Left cardiac atrium (tissue), 4 donors: ENCODE data around the gene NPC1. TPM values are rescaled to one million over a fixed set of nuclear protein-coding genes. Genes with fewer than 3 reads are reported as not detected.
"Not testable (repeated sequence)": the region's sequence is repeated elsewhere in the genome, so short reads cannot be mapped to it uniquely, and the experiment has no call there.

Experiments used
- ATAC-seq, 2 donors: fragments of 200-7000 bp; cut with Tn5 transposase; one replicate each; pipeline ENCODE4 v1.9.1; 2020; ENCODE audit warnings: mild to moderate bottlenecking in 2 of 2, moderate library complexity in 2 of 2
- DNase-seq: peaks from one replicate; pipeline ENCODE4 v3.0.0-alpha.2; 2020
- intact Hi-C, 2 donors: fragments of 100-400 bp; cut with DNase I; formaldehyde crosslinking; loops; one replicate each; pipeline versions ENCODE4 v1.14.1 to v1.15.1; 2022 to 2023
- total RNA-seq, 2 donors: library from RNA; stranded (reverse); fragmentation: NEBNext Ultra II Directional; extraction: Animal tissue kit (Norgen Biotek cat#: 25700); gene quantifications; one replicate each; pipeline ENCODE4 v1.2.1, GENCODE V29; 2021
- donor health status: DM: no; HTN: yes; CAD: no.
- donor health status: DM: no; HTN: yes; CAD: no; lungs with severe emphysema.
- donor health status: DM: yes; HTN: yes; CAD: no.
- donor health status: Dilated cardiomyopathy.

NPC1 gene
- total RNA-seq, 2 donors from 2014 or later: 17.1 to 29.7 TPM

GRCh38 chr18:23580677-23581367 is 5.5 kb downstream of the NPC1 start:
- DNase-seq: no peak
- ATAC-seq: no peak
- intact Hi-C loops: no loop called here

- no peak for DNase-seq
- peak in 1 of 2 donors; percentile 74 for ATAC-seq
- intact Hi-C loops: no loop called here
These were observed 7.2 kb downstream of the NPC1 start for GRCh38 chr18:23578891-23579653.

- DNase-seq (no peak), ATAC-seq (no peak)
- intact Hi-C loops: no loop called here
These were observed 8.1 kb downstream of the NPC1 start for GRCh38 chr18:23578067-23578701.

GRCh38 chr18:23577521-23577920 is 8.8 kb downstream of the NPC1 start:
- ATAC-seq, DNase-seq, intact Hi-C loops: not testable (repeated sequence)

- DNase-seq (no peak), ATAC-seq (no peak)
- intact Hi-C loops: no loop called here
These were observed 11.0 kb downstream of the NPC1 start for GRCh38 chr18:23575309-23575651.

- no peak for ATAC-seq
- intact Hi-C loops: no loop called here
- no peak for DNase-seq
These were observed 11.5 kb downstream of the NPC1 start for GRCh38 chr18:23574611-23575308.

GRCh38 chr18:23573626-23574431 is 12.5 kb downstream of the NPC1 start:
- intact Hi-C loops: no loop called here

GRCh38 chr18:23573020-23573419 is 13.3 kb downstream of the NPC1 start:
- DNase-seq (no peak), ATAC-seq (no peak)
- intact Hi-C loops: no loop called here

More at GRCh38 chr18:23573626-23574431, 12.5 kb downstream of the NPC1 start:
- ATAC-seq: peak in 1 of 2 donors; percentile 86
- DNase-seq: no peak

GRCh38 chr18:23572570-23572969 is 13.7 kb downstream of the NPC1 start:
- no peak for DNase-seq
- ATAC-seq: no peak
- intact Hi-C loops: no loop called here

GRCh38 chr18:23572012-23572411 is 14.3 kb downstream of the NPC1 start:
- intact Hi-C loops: no loop called here
- ATAC-seq: no peak
- DNase-seq: no peak

- no peak for ATAC-seq
- intact Hi-C loops: no loop called here
- no peak for DNase-seq
These were observed 15.3 kb downstream of the NPC1 start for GRCh38 chr18:23570912-23571504.

- intact Hi-C loops: loop anchor here in 1 of 2 donors (5.0 kb wide), 1 partner anchor 62 kb away; no protein-coding TSS in a partner anchor
- no peak for ATAC-seq
These were observed 16.8 kb downstream of the NPC1 start for GRCh38 chr18:23569299-23570063.

GRCh38 chr18:23568281-23569138 is 17.8 kb downstream of the NPC1 start:
- no peak for DNase-seq
- no peak for ATAC-seq
- intact Hi-C loops: loop anchor here in 1 of 2 donors (5.0 kb wide), 1 partner anchor 61 kb away; no protein-coding TSS in a partner anchor

More at GRCh38 chr18:23569299-23570063, 16.8 kb downstream of the NPC1 start:
- no peak for DNase-seq

GRCh38 chr18:23567671-23568070 is 18.6 kb downstream of the NPC1 start:
- no peak for DNase-seq
- ATAC-seq: no peak
- intact Hi-C loops: loop anchor here in 1 of 2 donors (5.0 kb wide), 1 partner anchor 60 kb away; no protein-coding TSS in a partner anchor

GRCh38 chr18:23565916-23566547 is 20.3 kb downstream of the NPC1 start:
- intact Hi-C loops: loop anchor here in 1 of 2 donors (5.0 kb wide), 1 partner anchor 59 kb away; no protein-coding TSS in a partner anchor
- DNase-seq (no peak), ATAC-seq (no peak)
